ENCODE data around the gene CANX.
A peak's percentile ranks its signal among the peaks of the same experiment; 100 is the strongest.

The CANX gene

GRCh38 chr5:179766726-179767455 lies 68.1 kb downstream of the CANX start:
- DNase-seq (ENCODE audit: low spot score) = no peak
- no peak for TF ChIP-seq CTCF (IDR thresholded peaks at IDR 0.05; ENCODE audit: extremely low read depth, insufficient read depth, missing control alignments)
- in situ Hi-C loops (cut with MboI; ENCODE audit: low pct_unique_long_range_greater_than_20kb, low sequenced_read_pairs, unreplicated experiment) = no loop called here

GRCh38 chr5:179767496-179768100 lies 68.8 kb downstream of the CANX start:
- no peak for DNase-seq (ENCODE audit: low spot score)
- TF ChIP-seq CTCF (IDR thresholded peaks at IDR 0.05; ENCODE audit: extremely low read depth, insufficient read depth, missing control alignments) = no peak
- in situ Hi-C loops (cut with MboI; ENCODE audit: low pct_unique_long_range_greater_than_20kb, low sequenced_read_pairs, unreplicated experiment) = no loop called here

GRCh38 chr5:179768326-179769085 lies 69.7 kb downstream of the CANX start:
- TF ChIP-seq CTCF (IDR thresholded peaks at IDR 0.05; ENCODE audit: extremely low read depth, insufficient read depth, missing control alignments) = peak; percentile 3
- in situ Hi-C loops (cut with MboI; ENCODE audit: low pct_unique_long_range_greater_than_20kb, low sequenced_read_pairs, unreplicated experiment) = no loop called here
- no peak for DNase-seq (ENCODE audit: low spot score)

GRCh38 chr5:179769271-179769670 lies 70.5 kb downstream of the CANX start:
- TF ChIP-seq CTCF (IDR thresholded peaks at IDR 0.05; ENCODE audit: extremely low read depth, insufficient read depth, missing control alignments) = no peak
- in situ Hi-C loops (cut with MboI; ENCODE audit: low pct_unique_long_range_greater_than_20kb, low sequenced_read_pairs, unreplicated experiment) = no loop called here
- DNase-seq (ENCODE audit: low spot score) = no peak

- in situ Hi-C loops (cut with MboI; ENCODE audit: low pct_unique_long_range_greater_than_20kb, low sequenced_read_pairs, unreplicated experiment) = no loop called here
- DNase-seq (ENCODE audit: low spot score) = no peak
- TF ChIP-seq CTCF (IDR thresholded peaks at IDR 0.05; ENCODE audit: extremely low read depth, insufficient read depth, missing control alignments) = no peak
Observed at GRCh38 chr5:179769796-179770195, 71.0 kb downstream of the CANX start.

- no peak for TF ChIP-seq CTCF (IDR thresholded peaks at IDR 0.05; ENCODE audit: extremely low read depth, insufficient read depth, missing control alignments)
- DNase-seq (ENCODE audit: low spot score) = no peak
- in situ Hi-C loops (cut with MboI; ENCODE audit: low pct_unique_long_range_greater_than_20kb, low sequenced_read_pairs, unreplicated experiment) = no loop called here
Observed at GRCh38 chr5:179771311-179771895, 72.6 kb downstream of the CANX start.

Data from GM13977 (cell line).